ENCODE results near the gene FCN1.

Gene FCN1

GRCh38 chr9:134951994-134952393 is 34.3 kb upstream of the FCN1 start:
- DNase-seq (ENCODE audit: low read depth in 3 of 3, low spot score in 1 of 3) = no peak

GRCh38 chr9:134951461-134951860 is 33.7 kb upstream of the FCN1 start:
- no peak for DNase-seq (ENCODE audit: low read depth in 3 of 3, low spot score in 1 of 3)

GRCh38 chr9:134950386-134951210 is 32.9 kb upstream of the FCN1 start:
- no peak for DNase-seq (ENCODE audit: low read depth in 3 of 3, low spot score in 1 of 3)

GRCh38 chr9:134949681-134950385 is 32.1 kb upstream of the FCN1 start:
- DNase-seq (ENCODE audit: low read depth in 3 of 3, low spot score in 1 of 3) = no peak

GRCh38 chr9:134948149-134948548 is 30.4 kb upstream of the FCN1 start:
- DNase-seq (ENCODE audit: low read depth in 3 of 3, low spot score in 1 of 3) = no peak

GRCh38 chr9:134947265-134947955 is 29.7 kb upstream of the FCN1 start:
- no peak for DNase-seq (ENCODE audit: low read depth in 3 of 3, low spot score in 1 of 3)

- no peak for DNase-seq (ENCODE audit: low read depth in 3 of 3, low spot score in 1 of 3)
These were observed 29.0 kb upstream of the FCN1 start for GRCh38 chr9:134946663-134947062.

GRCh38 chr9:134945509-134946275 is 28.0 kb upstream of the FCN1 start:
- DNase-seq (ENCODE audit: low read depth in 3 of 3, low spot score in 1 of 3) = no peak

GRCh38 chr9:134944916-134945315 is 27.2 kb upstream of the FCN1 start:
- DNase-seq (ENCODE audit: low read depth in 3 of 3, low spot score in 1 of 3) = no peak

- DNase-seq (ENCODE audit: low read depth in 3 of 3, low spot score in 1 of 3) = no peak
These were observed 26.7 kb upstream of the FCN1 start for GRCh38 chr9:134944351-134944802.

- no peak for DNase-seq (ENCODE audit: low read depth in 3 of 3, low spot score in 1 of 3)
These were observed 26.1 kb upstream of the FCN1 start for GRCh38 chr9:134943836-134944235.

- DNase-seq (ENCODE audit: low read depth in 3 of 3, low spot score in 1 of 3) = no peak
These were observed 25.7 kb upstream of the FCN1 start for GRCh38 chr9:134943411-134943810.

- no peak for DNase-seq (ENCODE audit: low read depth in 3 of 3, low spot score in 1 of 3)
These were observed 25.1 kb upstream of the FCN1 start for GRCh38 chr9:134942788-134943184.

- no peak for DNase-seq (ENCODE audit: low read depth in 3 of 3, low spot score in 1 of 3)
These were observed 24.5 kb upstream of the FCN1 start for GRCh38 chr9:134942011-134942787.

- no peak for DNase-seq (ENCODE audit: low read depth in 3 of 3, low spot score in 1 of 3)
These were observed 22.8 kb upstream of the FCN1 start for GRCh38 chr9:134940236-134941208.

GRCh38 chr9:134939836-134940235 is 22.1 kb upstream of the FCN1 start:
- DNase-seq (ENCODE audit: low read depth in 3 of 3, low spot score in 1 of 3) = no peak

- no peak for DNase-seq (ENCODE audit: low read depth in 3 of 3, low spot score in 1 of 3)
These were observed 21.5 kb upstream of the FCN1 start for GRCh38 chr9:134939080-134939733.

GRCh38 chr9:134938346-134939079 is 20.8 kb upstream of the FCN1 start:
- no peak for DNase-seq (ENCODE audit: low read depth in 3 of 3, low spot score in 1 of 3)
